K562 (cell line): ENCODE results near the gene TEX264.

ENCODE experiments used
- CTCF ChIP-seq, 3 experiments: IDR thresholded peaks in 2 of 3; conservative IDR thresholded peaks in 1 of 3; 2 replicates each; pipeline ENCODE4 v1.5.1; 2011 to 2012; ENCODE audit warnings: low read length in 3 of 3, mild to moderate bottlenecking in 3 of 3, control low read depth in 2 of 3, improper control_type of control experiment in 1 of 3, inconsistent platforms in 1 of 3, low read depth in 1 of 3, mixed read lengths in 1 of 3, moderate library complexity in 1 of 3; ENCODE audit not compliant: insufficient read depth in 2 of 3
- ELF1 ChIP-seq: fragments of 200-800 bp; sonication (Bioruptor generic); IDR thresholded peaks from 2 replicates; pipeline ENCODE4 v1.6.1; 2016; ENCODE audit warnings: missing genetic modification characterization, missing compliant biosample characterization
- FOS ChIP-seq: IDR thresholded peaks from 3 replicates; pipeline ENCODE4 v1.6.1; 2011; ENCODE audit not compliant: insufficient read length; ENCODE audit errors: extremely low read depth
- MAFK ChIP-seq: IDR thresholded peaks from 2 replicates; pipeline ENCODE4 v1.6.1; 2011; ENCODE audit warnings: low read length, improper control_type of control experiment
- RBFOX2 ChIP-seq: fragments of 200-400 bp; formaldehyde crosslinking; IDR thresholded peaks from 2 replicates; pipeline ENCODE4 v1.6.1; 2017; ENCODE audit warnings: low read depth, mild to moderate bottlenecking, low read length, moderate library complexity
- SETDB1 ChIP-seq: IDR thresholded peaks from one replicate; pipeline ENCODE4 v1.6.1; 2012; ENCODE audit warnings: low read length, control low read depth, inconsistent platforms
- ZNF584 ChIP-seq: fragments of 200-800 bp; sonication (Bioruptor generic); IDR thresholded peaks from 2 replicates; pipeline ENCODE4 v1.6.1; 2016; ENCODE audit warnings: low read depth, mild to moderate bottlenecking, missing genetic modification characterization, missing compliant biosample characterization
- TF ChIP-seq, protein P1 (sequence below): sonication (generic); formaldehyde crosslinking; IDR thresholded peaks from 2 replicates; pipeline ENCODE4 v1.8.1; 2023; ENCODE audit warnings: mild to moderate bottlenecking, missing genetic modification reagents

- TF ChIP-seq FOS = no peak
- TF ChIP-seq, protein P1, sequence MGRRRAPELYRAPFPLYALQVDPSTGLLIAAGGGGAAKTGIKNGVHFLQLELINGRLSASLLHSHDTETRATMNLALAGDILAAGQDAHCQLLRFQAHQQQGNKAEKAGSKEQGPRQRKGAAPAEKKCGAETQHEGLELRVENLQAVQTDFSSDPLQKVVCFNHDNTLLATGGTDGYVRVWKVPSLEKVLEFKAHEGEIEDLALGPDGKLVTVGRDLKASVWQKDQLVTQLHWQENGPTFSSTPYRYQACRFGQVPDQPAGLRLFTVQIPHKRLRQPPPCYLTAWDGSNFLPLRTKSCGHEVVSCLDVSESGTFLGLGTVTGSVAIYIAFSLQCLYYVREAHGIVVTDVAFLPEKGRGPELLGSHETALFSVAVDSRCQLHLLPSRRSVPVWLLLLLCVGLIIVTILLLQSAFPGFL = no peak
- no peak for TF ChIP-seq CTCF (IDR thresholded peaks at IDR 0.05 in 2 of 3, conservative IDR thresholded peaks at IDR 0.05 in 1 of 3; ENCODE audit: insufficient read depth in 2 of 3, low read depth in 1 of 3, low read length in 3 of 3)
- no peak for TF ChIP-seq ELF1 (tag)
- no peak for TF ChIP-seq ZNF584
- TF ChIP-seq SETDB1 = no peak
- no peak for TF ChIP-seq RBFOX2
- no peak for TF ChIP-seq MAFK
These were observed 41.0 kb downstream of the TEX264 start for GRCh38 chr3:51712038-51712420.
